Mucosa of gallbladder (tissue), 1 donor: ENCODE measurements around the gene NAXE. TPM values are rescaled to one million over a fixed set of nuclear protein-coding genes. Genes with fewer than 3 reads are reported as not detected.
"Not testable (repeated sequence)": the region's sequence is repeated elsewhere in the genome, so short reads cannot be mapped to it uniquely, and the experiment has no call there.

ENCODE experiments used
- DNase-seq: peaks from one replicate; pipeline ENCODE4 v3.0.0-alpha.2; 2020; ENCODE audit warnings: low spot score
- total RNA-seq: library from RNA; stranded (reverse); gene quantifications from one replicate; pipeline ENCODE4 v1.2.1, GENCODE V29; 2021
- donor health status: DM: no; HTN: no; CAD: no.

Gene NAXE
- 99.0 TPM for total RNA-seq

DNA sequence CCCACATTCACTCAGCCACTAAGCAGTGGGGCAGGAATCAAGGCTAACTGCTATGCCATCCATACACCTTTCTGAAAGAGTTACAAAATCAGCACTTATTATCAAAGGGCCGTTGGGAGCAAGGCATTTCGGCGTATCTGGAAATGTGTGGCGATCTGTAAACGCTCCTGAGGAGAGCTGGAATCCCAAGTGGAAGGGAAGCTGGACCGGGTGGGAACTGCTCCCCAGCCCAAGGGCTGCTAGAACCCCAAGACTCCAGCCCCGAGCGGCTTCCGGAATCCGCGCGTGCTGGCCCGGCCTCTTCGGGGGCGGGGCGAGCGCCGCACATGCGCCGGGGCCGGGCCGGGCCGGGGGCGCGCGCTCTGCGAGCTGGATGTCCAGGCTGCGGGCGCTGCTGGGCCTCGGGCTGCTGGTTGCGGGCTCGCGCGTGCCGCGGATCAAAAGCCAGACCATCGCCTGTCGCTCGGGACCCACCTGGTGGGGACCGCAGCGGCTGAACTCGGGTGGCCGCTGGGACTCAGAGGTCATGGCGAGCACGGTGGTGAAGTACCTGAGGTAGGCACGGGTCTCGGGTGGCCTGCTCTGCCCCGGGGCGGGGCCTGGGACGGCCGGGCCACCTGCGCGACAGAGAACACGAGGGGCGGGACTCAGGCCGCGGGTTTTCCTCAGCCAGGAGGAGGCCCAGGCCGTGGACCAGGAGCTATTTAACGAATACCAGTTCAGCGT, at the start of gene NAXE:
Gene NAXE (plus strand): TSS at position 345 of the 726 bp plus-strand sequence. CDS start 29 bp downstream, at position 374.
- DNase-seq, result peak; percentile 63

DNA sequence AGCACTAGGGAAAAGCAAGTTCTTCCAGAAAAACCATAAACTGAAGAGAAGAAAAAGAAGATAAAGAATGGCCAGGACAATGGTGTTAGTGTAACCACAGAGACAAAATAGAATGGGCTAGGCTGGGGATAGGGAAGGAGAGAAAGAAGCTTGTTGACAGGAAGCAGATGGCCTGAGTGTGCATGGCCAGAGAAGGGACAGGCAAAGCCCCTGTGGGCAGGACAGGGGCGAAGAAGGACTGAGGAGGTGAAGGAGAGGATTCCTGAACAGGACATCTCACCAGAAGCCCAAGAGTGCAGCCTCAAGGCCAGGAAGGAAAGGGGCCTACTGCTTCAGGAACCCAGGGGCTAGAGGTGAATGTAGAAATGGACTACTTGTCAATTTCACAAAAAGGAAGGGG, 48.5 kb upstream of the NAXE start:
- DNase-seq, result no peak

DNA sequence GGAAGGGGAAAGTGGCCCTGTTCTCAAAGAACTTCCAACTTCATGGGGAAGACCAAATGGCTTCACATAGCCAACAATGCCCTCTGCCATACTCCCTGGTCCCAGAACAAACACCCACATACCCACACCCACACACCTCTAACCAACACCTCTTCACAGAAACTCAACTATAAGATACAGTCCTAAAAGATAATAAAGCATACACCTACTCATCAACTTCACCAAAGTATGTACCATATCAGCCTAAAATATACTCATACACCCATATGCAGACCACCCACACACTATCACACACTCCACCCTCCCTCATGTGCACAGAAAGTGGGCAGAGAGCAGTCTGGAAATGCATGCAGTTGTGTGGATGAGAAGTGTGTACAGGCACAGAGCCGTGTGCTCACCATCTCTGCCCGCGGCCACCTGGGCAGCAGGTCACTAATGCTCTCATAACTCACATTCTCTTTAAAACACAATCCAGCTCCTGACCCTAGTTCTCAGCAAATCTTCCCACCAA, 46.9 kb upstream of the NAXE start:
- DNase-seq, result no peak

DNA sequence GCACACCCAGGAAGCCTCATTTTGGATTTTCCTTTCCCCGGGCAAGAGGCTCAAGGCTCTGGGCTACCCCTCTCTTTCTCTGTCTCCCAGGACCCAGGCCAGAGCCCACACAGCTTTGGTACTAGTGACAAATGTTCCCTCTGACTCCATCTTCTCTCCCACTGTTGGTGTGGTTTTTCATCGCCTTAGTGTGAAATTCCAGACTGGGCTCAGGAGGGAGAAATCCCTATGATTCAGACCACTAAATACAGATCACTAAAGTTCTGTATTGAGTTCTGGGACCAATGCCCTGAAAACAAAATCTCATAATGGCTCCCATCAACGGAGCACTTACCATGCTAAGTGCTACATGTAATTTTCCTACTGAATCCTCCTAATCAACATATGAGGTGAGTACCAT, 45.3 kb upstream of the NAXE start:
- DNase-seq, result no peak

DNA sequence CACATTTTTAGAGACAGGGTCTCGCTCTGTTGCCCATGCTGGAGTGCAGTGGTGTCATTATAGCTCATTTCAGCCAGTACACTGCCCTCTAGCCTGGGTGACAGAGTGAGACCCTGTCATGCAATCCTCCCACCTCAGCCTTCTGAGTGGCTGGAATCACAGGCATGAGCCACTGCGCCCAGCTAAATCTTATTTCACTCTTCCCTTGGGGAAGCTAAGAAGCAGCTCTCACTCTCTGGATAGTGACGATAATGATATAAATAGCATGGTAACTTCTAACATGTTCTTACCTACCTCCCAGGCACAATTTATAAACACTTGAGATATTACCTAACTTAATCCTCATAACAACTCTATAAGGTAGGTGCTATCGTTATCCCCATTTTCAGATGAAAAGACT, 44.1 kb upstream of the NAXE start:
- DNase-seq, result no peak

DNA sequence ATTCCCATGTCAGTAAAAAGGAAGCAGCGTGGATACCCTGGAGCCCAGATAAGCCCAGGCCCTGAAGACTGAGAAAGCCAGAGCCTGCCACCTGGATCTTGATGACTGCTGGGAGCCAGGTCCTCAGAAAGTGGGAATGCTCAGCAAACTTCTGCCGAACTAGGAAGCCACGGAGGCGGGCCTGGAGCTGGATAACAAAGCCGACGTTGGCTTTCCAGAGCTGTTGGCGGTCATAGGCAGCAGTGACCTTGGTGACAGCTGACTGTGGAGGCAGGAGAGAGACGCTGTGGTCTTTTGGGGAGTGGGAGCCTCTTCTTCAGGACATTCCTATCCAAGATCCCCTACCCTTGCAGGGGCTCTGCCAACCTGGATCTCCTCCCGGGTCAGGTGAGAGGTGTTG, 43.6 kb upstream of the NAXE start:
- DNase-seq, result no peak

DNA sequence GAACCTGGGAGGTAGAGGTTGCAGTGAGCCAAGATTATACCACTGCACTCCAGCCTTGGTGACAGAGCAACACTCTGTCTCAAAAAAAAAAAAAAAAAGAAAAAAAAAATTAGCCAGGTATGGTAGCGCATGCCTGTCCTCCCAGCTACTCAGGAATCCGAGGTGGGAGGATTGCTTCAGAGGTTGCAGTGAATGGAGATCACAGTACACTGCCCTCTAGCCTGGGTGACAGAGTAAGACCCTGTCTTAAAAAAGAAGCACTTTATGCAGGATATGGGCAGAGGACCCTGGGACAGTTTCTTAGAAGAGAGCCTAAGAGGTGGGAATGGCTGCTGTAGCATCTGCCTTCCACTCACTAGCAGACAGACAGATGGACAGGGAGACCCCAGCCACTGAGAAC, 42.2 kb upstream of the NAXE start:
- DNase-seq, result no peak

DNA sequence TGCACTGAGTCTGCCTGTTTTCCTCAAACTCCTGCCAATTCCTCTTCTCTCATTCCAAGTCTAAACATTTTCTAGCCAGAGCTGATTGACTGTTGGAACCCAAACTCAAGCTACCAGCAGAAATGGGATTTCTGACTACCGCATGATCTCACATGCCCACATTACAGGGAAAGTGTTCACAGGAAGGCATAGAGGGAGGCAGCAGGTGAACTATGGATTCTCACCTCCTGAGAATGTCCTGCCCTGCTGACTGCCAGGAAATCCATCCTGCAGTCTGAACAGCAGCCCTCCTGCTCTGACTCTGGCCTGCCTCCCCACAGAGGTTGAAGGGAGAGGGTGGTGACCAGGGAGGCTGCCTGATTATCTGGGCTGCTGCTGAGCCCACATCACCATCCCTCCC, 41.7 kb upstream of the NAXE start:
- no peak for DNase-seq

DNA sequence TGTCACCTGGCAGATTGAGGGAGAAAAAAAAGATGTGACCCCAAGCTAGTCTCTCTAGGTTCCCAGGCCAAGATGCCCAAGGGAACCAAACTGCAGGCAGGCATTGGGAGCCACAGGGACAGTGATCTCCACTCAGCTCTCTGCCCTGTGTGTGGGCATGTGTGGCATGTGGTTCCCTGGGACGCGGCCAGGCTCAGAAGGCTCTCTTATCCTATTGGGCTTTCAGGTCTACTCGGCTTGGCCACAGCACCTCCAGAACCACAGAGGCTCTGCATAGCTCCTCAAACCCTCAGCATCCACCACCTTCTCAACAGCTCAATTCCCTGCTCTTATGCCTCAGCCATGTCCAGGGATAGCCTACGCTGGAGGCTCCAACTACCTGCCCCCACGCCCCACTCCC, 41.2 kb upstream of the NAXE start:
- no peak for DNase-seq

DNA sequence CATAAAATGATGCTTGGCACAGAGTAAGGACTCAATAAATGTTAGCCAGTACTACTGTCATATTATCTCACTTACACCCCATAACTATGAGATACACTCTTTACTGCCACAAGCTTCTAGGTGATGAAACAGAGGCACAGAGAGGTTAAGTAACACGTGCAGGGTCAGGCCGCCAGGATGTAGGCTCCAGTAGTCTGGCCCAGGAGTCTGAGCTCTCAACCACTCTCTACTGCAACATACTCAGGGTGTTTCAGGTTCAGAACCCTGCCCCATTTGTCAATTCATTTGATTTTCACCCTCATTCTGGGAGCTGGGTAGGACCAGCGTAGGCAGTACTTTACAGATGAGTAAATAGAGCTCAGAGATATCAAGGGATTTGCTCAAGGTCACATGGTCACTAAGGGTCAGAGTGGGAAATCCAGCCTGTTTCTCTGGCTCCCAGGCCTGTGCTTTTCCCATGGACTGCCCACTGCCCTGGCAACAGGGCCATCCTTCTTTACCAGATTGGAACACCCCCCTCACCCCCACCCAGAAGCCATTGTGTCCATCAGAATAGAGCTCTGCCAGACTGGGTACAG, 40.4 kb upstream of the NAXE start:
- no peak for DNase-seq

DNA sequence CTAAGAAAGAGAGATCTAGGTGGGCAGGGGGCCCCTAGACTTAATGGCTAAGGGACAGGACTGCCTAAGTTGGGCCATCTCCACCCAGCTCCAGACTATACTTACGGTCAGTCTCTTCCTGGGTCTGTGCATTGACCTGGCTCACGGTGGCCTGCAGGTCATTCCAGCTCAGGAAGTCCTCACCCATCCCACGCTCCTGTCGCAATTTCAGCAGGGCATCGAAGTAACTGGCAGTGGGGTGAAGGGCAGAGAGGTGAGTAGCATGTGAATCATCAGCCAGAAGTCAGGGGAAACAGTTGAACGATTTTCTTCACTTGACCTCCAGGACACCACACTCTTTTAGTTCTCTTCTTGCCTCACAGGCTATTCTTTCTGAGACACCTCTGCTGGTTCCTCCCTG, 39.7 kb upstream of the NAXE start:
- DNase-seq, result no peak

DNA sequence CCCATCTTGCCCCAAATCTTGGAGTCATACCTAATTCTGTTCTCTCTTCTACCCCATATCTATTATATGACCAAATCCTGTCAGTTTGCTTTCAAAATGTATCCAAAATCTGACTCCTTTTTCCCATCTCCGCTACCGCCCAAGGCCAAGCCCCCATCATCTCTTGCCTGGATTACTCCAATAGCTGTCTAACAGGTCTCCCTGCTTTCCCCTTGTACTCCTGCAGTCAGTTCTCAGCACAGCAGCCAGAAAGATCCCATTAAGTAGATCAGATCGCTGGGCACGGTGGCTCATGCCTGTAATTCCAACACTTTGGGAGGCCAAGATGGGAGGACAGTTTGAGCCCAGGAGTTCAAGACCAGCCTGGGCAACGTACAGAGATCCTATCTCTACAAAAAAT, 39.1 kb upstream of the NAXE start:
- DNase-seq, result no peak

DNA sequence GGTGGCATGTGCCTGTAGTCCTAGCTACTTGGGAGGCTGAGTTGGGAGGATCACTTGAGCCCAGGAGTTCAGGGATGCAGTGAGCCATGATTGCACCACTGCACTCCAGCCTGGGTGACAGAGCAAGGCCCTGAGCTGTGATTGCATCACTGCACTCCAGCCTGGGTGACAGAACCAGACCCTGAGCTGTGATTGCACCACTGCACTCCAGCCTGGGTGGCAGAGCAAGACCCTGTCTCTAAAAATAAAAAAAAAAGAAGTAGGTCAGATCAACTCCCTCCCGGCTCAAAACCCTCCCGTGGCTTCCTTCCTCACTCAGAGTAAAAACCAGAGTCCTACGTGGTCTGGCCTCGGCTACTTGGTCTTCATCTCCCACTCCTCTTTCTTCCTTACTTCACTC, 38.6 kb upstream of the NAXE start:
- DNase-seq, result not testable (repeated sequence)

DNA sequence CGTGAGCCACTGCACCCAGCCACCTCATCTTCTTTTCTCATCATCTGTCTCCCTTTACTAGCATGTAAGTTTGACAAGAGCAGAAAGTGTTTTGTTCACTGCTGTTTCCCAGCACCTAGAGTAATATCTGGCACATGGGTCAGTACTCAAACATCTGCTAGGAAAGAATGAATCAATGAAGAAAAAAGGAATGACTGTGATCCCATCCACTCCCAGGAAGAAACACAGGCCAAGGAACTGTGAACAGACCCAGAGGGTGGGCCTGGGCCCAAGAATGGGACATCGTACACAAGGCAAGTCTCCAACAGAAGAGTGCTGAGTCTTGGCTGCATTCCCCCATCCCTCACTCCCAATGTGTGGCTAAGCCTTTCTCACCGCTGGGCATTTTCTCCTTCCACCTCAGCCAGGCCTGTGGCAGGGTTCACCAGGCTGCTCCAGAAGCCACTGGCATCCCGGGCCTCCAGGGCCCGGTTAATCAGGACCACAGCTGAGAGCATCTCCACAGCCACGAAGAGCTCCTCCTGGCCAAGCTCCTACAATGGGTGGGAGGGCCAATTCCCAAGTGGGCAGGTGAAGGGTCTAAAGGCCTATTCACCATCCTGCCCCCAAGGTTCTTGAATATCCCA, 37.6 kb upstream of the NAXE start:
- DNase-seq, result no peak

DNA sequence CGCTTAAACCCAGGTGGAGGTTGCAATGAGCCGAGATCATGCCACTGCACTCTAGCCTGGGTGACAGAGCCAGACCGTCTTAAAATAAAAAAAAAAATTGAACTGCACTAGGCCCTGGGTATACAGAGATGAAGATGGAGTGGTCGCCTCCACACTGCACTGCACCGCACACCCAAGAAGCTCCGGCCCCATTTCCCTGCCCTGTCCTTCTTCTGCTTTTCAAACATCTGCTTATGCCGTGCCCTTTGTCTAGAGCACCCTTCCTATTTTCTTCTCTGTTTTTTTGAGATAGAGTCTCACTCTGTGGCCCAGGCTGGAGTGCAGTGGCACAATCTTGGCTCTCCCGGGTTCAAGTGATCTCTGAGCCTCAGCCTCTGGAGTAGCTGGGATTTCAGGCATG, 36.6 kb upstream of the NAXE start:
- DNase-seq, result no peak

DNA sequence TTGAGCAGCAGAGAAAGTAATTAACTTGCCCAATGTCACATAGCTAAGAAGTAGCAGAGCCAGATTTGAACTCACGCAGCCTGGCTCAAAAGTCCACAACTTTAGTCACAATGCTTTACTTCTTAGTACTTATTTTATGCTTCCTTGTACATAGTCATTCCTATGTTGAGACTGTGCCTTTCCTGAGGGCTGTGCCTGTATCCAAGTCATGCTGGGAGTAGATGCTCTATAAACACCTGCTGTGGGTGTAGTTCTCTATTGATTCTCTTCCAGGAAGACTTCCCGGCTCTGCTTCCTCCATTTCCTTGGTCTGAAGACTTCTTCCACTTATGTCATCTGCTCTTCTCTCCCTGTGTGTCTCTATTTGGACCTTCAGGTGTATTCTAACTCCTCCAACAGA, 35.9 kb upstream of the NAXE start:
- no peak for DNase-seq

DNA sequence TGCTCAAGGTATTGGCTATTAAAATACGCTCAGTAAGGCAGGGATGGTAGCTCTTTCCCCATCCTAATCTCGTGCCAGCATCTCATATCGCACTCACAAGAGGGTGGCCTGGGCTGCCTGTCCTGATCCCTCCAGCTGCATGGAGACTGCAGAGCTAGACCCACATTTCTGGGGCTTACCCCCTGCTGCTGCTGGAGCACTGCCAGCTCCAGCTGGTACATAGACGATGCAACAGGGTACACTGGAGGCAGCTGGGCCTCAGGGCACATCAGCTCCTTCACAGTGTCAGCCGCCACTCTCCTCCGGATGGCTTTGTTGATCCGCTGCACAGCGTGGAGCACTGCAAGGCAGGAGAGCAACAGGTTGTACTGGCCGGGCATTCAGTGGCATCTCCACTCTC, 35.2 kb upstream of the NAXE start:
- DNase-seq, result no peak

DNA sequence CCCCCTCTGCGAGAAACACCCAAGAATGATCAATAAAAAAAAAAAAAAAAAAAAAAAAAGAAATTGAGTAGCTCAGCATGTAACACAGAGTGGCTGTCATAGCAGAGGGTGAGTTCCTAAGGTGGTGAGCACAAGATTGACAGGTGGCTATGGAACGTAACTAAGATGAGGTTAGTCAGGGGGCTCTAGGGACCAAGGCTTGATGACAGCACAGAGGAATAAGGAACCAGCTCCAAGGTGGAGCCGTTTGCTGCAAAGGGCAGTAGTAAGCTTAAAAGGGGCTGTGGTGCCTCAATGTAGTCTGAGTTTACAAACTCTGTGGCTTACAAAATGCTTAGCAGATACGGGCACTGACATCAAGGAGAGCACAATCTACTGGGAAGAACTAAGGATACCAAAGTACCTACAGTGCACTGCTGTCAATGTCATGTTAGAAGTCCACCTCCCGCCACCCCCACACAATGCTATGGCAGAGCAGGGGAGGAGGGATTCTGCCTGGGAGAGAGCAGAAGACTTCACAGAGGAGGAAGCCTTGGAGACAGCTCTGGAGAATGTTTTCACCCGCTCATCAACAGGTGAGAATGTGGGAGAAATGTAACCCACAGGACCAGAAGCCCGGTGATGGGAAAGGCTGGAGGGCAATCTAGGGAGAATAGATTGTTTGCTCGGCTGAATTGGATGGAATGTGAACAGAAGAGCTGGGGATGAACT, 32.3 kb upstream of the NAXE start:
- no peak for DNase-seq

DNA sequence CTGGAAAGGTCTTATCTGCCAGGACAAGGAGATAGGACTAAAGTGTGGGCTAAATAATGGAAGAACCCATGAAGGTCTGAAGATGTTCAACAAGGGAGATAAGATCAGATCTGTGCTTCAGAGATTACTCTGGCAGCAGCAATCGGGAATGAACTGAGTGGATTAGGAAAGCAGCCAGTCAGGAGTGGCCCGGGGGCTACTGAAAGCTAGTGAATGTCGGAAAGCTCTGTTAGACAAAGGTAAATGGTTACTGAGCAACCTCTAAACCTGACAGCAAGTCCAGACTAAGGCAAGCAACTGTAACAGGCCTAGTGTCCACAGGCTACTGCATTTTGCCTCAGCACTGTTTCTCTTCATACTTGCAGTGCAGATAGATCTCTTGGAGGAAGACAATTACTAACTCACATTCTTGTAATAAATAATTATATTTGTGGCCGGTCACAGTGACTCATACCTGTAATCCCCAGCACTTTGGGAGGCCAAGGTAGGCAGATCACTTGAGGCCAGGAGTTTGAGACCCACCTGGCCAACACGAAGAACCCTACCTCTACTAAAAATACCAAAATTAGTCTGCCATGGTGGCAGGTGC, 31.7 kb upstream of the NAXE start:
- no peak for DNase-seq

DNA sequence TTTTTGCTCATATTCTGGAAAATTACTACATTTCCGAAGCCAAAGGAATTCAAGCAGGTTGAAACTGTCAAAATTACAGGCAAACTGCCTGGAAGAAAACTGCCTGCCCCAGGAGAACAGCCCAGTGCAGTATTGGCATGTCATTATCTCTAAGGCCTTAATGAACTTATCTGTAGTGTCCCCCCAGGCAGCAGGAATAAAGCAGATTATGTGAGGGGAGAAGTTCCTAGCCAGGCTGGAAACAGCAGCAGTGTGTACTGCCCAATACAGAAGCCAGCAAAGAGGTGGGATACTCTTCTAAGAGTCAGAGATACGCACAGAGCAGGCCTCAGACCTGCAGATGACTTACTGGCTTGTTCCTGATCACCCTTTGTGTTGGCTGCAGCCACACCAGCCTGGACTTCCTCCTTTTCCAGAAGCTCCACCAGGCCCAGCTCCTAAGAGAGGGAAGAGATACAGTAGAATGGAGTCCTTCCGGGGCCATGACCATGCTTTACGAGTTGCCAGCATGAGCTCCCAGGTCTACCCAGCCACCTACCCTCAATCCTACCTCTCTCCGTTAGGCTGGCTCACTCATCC, 30.9 kb upstream of the NAXE start:
- DNase-seq, result no peak

DNA sequence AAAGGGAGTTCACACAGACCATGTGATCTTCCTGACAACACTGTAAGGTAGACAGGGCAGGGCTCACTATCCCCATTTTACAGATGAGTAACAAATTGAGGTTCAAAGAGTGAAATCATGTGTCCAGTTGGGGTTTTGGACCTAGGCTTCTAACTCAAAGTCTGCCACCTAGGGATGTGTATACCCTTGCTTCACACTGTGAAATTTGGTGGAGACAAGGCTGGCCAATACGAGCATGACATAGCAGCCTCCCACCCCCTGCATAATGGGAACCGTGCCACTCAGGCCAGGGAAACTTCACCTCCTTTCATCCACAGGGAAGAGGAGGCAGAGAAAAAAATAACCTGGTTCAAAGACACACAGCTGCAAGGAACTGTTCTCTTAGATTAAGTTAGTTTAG, 26.1 kb upstream of the NAXE start:
- DNase-seq, result no peak

DNA sequence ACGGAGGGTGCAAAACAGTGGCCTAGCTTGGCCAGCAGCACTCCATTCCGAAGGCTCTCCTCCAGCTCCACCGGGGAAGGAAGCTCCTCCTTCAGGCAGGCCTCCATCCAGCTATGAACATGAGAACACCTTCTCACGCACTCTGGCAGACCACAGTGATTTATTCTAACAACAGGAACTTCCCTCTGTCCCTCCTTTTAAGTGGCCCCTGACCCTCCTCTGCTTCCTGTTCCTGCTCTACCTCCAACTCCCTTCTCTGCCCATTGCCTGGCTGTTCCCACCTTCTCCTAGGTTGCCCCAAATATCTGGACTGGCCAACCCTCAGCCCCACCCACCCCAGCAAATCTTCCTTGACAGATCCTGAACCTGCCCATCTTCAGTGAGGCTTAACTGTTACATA, 25.1 kb upstream of the NAXE start:
- no peak for DNase-seq
